Measurements from ENCODE around the gene FPGS.

DNA sequence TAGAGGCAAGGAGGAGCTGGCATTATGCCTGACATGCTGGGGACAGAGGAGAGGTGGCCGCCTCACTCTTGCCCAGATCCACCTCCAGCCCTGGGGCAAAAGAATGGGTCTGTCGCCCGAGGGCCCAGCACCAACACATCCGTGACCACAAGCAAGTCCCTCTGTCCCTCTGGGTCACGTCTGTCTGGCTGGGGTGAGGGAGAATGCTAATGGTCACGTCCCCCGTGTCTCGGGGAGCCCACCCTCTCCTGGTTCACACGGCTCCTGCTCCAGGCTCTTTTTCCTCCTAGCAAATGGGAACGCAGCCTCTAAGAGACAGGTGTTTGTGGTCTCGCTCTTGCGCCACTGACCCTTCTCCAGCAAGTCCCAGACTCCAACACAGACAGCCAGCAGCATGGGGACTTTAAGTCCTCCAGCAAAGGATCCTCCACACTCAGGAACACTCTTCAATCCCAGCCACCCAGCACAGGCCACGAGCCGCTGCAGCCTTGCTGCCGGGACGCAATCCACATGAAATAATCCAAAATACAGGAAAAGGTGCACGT lies 47.7 kb downstream of the FPGS start:
- TF ChIP-seq, protein P1, sequence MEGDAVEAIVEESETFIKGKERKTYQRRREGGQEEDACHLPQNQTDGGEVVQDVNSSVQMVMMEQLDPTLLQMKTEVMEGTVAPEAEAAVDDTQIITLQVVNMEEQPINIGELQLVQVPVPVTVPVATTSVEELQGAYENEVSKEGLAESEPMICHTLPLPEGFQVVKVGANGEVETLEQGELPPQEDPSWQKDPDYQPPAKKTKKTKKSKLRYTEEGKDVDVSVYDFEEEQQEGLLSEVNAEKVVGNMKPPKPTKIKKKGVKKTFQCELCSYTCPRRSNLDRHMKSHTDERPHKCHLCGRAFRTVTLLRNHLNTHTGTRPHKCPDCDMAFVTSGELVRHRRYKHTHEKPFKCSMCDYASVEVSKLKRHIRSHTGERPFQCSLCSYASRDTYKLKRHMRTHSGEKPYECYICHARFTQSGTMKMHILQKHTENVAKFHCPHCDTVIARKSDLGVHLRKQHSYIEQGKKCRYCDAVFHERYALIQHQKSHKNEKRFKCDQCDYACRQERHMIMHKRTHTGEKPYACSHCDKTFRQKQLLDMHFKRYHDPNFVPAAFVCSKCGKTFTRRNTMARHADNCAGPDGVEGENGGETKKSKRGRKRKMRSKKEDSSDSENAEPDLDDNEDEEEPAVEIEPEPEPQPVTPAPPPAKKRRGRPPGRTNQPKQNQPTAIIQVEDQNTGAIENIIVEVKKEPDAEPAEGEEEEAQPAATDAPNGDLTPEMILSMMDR (IDR thresholded peaks at IDR 0.05; ENCODE audit: borderline replicate concordance, extremely low read depth, low read length, poor library complexity, severe bottlenecking): no peak
- TF ChIP-seq EZH2 (IDR thresholded peaks at IDR 0.05; ENCODE audit: borderline replicate concordance, low read depth, low read length, severe bottlenecking): no peak

Measured in DND-41 (cell line).